ENCODE results near the gene TRAF3IP1. TPM values are rescaled to one million over a fixed set of nuclear protein-coding genes. Genes with fewer than 3 reads are reported as not detected.

Gene TRAF3IP1
- total and polyA plus RNA-seq, 4 donors = 8.9 to 41.0 (median 14.7) TPM

DNA sequence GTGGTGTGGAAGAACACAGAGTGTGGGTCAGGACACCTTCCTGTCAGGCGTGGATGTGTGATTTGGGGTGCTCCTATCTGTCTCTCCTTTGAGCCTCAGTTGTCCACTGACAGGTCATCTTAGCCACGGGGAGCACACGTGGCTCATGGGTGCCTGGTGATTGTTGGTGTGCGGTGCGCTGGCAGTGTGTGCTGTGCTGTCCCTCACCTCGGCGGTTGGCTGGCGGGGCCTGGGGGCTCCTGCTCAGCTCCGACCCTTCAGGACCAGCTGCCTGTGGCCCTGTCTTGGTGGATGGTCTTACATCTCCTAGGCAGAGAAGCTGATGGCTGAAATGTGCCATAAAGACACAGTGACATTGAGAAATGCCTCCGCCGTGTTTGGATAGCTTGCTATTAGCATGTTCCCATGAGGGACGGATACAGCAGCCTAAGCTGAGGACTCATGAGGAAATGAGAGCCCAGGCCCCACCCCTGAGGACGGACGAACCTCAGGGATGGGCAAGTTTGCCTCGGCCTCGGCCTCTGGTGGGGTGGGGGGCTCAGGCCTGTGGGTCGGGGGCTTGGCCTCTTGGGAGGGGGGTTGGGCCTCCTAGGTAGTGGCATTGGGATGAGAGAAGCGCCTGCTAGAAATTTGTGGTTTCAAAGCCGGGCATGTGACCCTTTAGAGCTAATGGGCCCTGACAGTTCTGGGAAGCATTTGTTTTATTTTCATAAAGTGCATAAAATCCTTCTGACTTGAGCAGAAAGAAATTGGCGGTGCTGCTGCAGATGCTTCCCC, 86.1 kb downstream of the TRAF3IP1 start:
- Histone ChIP-seq H3K27me3 (ENCODE audit: control insufficient read depth in 3 of 3, insufficient read depth in 3 of 3, low read length in 2 of 3) (no peaks in the 10 kb centered on the region), H3K27ac (ENCODE audit: low read depth in 1 of 2, low read length in 1 of 2) (no peak overlapping the region), H3K9ac (ENCODE audit: insufficient read depth in 1 of 2, low read length in 2 of 2) (no peak overlapping the region), H3K36me3 (ENCODE audit: control insufficient read depth in 4 of 4, insufficient read depth in 4 of 4, low read length in 4 of 4) (peaks cover 0 to 6% (median 5%) of the 10 kb centered on the region in 4 donors), H3K4me1 (ENCODE audit: control insufficient read depth in 5 of 5, insufficient read depth in 5 of 5, low read length in 5 of 5) (no peaks in the 10 kb centered on the region), H3K4me3 (no peak overlapping the region), H3K9me3 (ENCODE audit: control insufficient read depth in 4 of 4, insufficient read depth in 3 of 4, low read length in 3 of 4) (peaks cover 0 to 1% (median 0%) of the 10 kb centered on the region in 4 donors)
- no peak for ATAC-seq (ENCODE audit: insufficient read depth, low FRiP score)
- WGBS, 2 donors = 81 to 91% methylated on average over 20 of the region's 20 CpGs
- no peak for DNase-seq
- no peak for TF ChIP-seq CTCF (IDR thresholded peaks at IDR 0.05; ENCODE audit: control extremely low read depth, extremely low read depth)

GRCh38 chr2:238406998-238407285, 86.6 kb downstream of the TRAF3IP1 start:
- no peak for TF ChIP-seq CTCF (IDR thresholded peaks at IDR 0.05; ENCODE audit: control extremely low read depth, extremely low read depth)
- peaks cover 0 to 2% (median 0%) of the 10 kb centered on the region in 4 donors for H3K36me3 ChIP-seq (ENCODE audit: control insufficient read depth in 4 of 4, insufficient read depth in 4 of 4, low read length in 4 of 4)
- ATAC-seq (ENCODE audit: insufficient read depth, low FRiP score) (no peak), DNase-seq (no peak)
- H3K4me1 ChIP-seq (ENCODE audit: control insufficient read depth in 5 of 5, insufficient read depth in 5 of 5, low read length in 5 of 5) = no peaks in the 10 kb centered on the region
- H3K27ac ChIP-seq (ENCODE audit: low read depth in 1 of 2, low read length in 1 of 2) = no peak overlapping the region
- H3K27me3 ChIP-seq (ENCODE audit: control insufficient read depth in 3 of 3, insufficient read depth in 3 of 3, low read length in 2 of 3) = no peaks in the 10 kb centered on the region
- no peak overlapping the region for H3K9ac ChIP-seq (ENCODE audit: insufficient read depth in 1 of 2, low read length in 2 of 2)
- 75 to 89% methylated on average over 8 of the region's 8 CpGs for WGBS, 2 donors
- no peak overlapping the region for H3K4me3 ChIP-seq
- H3K9me3 ChIP-seq (ENCODE audit: control insufficient read depth in 4 of 4, insufficient read depth in 3 of 4, low read length in 3 of 4) = peaks cover 0 to 1% (median 0%) of the 10 kb centered on the region in 4 donors

DNA sequence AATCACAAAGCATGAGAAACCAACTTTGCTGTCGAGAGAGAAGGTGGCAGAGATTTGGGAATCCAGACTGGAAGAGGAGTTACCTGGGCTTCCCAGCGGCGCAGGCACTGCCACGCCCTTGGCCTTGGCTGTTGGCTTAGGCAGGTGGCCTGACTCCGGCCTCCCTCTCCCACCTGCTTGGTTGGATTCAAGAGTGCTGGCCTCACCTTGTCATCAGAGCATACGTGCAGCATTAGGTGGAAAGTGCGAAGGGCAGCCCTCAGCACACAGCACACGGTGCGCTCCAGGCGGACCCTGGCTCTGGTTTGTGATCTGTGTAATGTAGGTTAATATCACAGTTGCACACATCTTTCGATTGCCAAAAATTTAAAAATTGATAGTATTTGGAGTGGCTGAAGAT, 87.2 kb downstream of the TRAF3IP1 start:
- ATAC-seq (ENCODE audit: insufficient read depth, low FRiP score) (no peak), DNase-seq (no peak)
- WGBS, 2 donors = 90 to 92% methylated on average over 11 of the region's 11 CpGs
- H3K4me3 ChIP-seq = no peak overlapping the region
- H3K27me3 ChIP-seq (ENCODE audit: control insufficient read depth in 3 of 3, insufficient read depth in 3 of 3, low read length in 2 of 3) = no peaks in the 10 kb centered on the region
- no peaks in the 10 kb centered on the region for H3K4me1 ChIP-seq (ENCODE audit: control insufficient read depth in 5 of 5, insufficient read depth in 5 of 5, low read length in 5 of 5)
- no peak overlapping the region for H3K9ac ChIP-seq (ENCODE audit: insufficient read depth in 1 of 2, low read length in 2 of 2)
- H3K9me3 ChIP-seq (ENCODE audit: control insufficient read depth in 4 of 4, insufficient read depth in 3 of 4, low read length in 3 of 4) = no peaks in the 10 kb centered on the region
- TF ChIP-seq CTCF (IDR thresholded peaks at IDR 0.05; ENCODE audit: control extremely low read depth, extremely low read depth) = no peak
- H3K36me3 ChIP-seq (ENCODE audit: control insufficient read depth in 4 of 4, insufficient read depth in 4 of 4, low read length in 4 of 4) = peaks cover 0 to 2% (median 0%) of the 10 kb centered on the region in 4 donors
- no peak overlapping the region for H3K27ac ChIP-seq (ENCODE audit: low read depth in 1 of 2, low read length in 1 of 2)
